ENCODE measurements around the gene DLG4.

The DLG4 gene

DNA sequence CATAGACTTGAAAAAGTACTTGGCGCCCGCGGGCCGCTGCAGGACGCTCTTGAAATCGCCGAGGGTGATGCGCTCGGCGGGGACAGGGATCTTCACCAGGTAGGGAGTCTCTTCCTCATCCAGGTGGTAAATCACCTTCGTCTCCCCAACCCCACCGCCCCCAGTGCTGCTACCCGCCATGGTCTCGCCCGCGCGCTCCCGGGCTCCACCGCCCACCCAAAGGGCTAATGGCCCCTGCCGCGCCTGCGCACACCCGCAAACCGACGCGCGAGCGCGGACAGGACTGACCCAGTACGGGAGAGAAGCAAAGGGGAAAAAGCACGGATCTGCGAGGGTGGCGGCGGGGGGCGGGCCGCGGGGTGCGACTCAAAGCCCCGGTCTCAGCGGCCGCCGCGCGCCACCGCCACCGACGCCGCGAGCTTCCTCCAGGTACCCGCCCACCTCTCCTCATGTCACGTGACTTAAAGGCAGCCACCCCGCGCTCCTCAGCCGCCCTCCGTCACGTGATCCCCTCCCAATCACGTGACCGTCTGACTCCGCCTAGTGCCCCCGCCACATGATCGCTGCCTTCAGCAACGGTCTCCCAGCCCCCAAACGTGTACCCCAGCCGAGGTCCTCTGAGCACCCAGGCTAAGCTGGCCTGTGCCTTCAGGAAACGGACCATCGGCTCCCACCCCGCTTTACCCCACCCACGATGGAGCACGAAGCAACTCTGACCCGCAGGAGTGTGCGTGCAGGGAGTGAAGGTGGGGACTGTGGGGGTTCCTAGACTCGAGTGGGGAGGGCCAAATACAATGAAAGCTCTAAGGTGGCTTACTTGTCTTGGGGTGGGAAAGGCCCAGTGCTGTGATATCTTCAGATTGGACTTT lies 14.7 kb upstream of the DLG4 start, which contains the start of gene DVL2 (continued):
- TF ChIP-seq ZNF140 (tag by site-specific recombination; IDR thresholded peaks at IDR 0.05) (no peak; the same call in none of the 2 replicates), YY2 (tag by site-specific recombination; IDR thresholded peaks at IDR 0.05) (peak; percentile 56; the same call in 1 of the 2 replicates), ZNF791 (tag by site-specific recombination; IDR thresholded peaks at IDR 0.05) (peak; percentile 89), MZF1 (tag by site-specific recombination; IDR thresholded peaks at IDR 0.05; ENCODE audit: borderline replicate concordance) (no peak), ZNF114 (tag by site-specific recombination; IDR thresholded peaks at IDR 0.05) (no peak), ZNF747 (tag by site-specific recombination; IDR thresholded peaks at IDR 0.05) (no peak), KLF16 (tag by site-specific recombination; IDR thresholded peaks at IDR 0.05) (peak; percentile 98), ZNF121 (tag by site-specific recombination; IDR thresholded peaks at IDR 0.05) (0 out of 2 replicates have a peak, but pooled peaks have one; percentile 31), ZNF792 (tag by site-specific recombination; IDR thresholded peaks at IDR 0.05) (peak; percentile 86; the same call in 1 of the 2 replicates), WT1 (tag by site-specific recombination; IDR thresholded peaks at IDR 0.05) (peak; percentile 73), ZNF138 (tag by site-specific recombination; IDR thresholded peaks at IDR 0.05; ENCODE audit: borderline replicate concordance) (peak; percentile 86; the same call in 1 of the 2 replicates), GFI1B (tag by site-specific recombination; IDR thresholded peaks at IDR 0.05) (peak; percentile 42; the same call in 1 of the 2 replicates), MYNN (tag by site-specific recombination; IDR thresholded peaks at IDR 0.05; ENCODE audit: borderline replicate concordance) (peak; percentile 68; the same call in 1 of the 2 replicates), ZFHX2 (tag by site-specific recombination; conservative IDR thresholded peaks at IDR 0.05) (peak; percentile 98)
- TF ChIP-seq, protein P1, sequence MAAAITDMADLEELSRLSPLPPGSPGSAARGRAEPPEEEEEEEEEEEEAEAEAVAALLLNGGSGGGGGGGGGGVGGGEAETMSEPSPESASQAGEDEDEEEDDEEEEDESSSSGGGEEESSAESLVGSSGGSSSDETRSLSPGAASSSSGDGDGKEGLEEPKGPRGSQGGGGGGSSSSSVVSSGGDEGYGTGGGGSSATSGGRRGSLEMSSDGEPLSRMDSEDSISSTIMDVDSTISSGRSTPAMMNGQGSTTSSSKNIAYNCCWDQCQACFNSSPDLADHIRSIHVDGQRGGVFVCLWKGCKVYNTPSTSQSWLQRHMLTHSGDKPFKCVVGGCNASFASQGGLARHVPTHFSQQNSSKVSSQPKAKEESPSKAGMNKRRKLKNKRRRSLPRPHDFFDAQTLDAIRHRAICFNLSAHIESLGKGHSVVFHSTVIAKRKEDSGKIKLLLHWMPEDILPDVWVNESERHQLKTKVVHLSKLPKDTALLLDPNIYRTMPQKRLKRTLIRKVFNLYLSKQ (tag by site-specific recombination; IDR thresholded peaks at IDR 0.05; ENCODE audit: borderline replicate concordance), result peak; percentile 38; the same call in 1 of the 2 replicates
- TF ChIP-seq, protein P2, sequence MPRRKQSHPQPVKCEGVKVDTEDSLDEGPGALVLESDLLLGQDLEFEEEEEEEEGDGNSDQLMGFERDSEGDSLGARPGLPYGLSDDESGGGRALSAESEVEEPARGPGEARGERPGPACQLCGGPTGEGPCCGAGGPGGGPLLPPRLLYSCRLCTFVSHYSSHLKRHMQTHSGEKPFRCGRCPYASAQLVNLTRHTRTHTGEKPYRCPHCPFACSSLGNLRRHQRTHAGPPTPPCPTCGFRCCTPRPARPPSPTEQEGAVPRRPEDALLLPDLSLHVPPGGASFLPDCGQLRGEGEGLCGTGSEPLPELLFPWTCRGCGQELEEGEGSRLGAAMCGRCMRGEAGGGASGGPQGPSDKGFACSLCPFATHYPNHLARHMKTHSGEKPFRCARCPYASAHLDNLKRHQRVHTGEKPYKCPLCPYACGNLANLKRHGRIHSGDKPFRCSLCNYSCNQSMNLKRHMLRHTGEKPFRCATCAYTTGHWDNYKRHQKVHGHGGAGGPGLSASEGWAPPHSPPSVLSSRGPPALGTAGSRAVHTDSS (tag by site-specific recombination; IDR thresholded peaks at IDR 0.05), result no peak
- TF ChIP-seq, protein P3, sequence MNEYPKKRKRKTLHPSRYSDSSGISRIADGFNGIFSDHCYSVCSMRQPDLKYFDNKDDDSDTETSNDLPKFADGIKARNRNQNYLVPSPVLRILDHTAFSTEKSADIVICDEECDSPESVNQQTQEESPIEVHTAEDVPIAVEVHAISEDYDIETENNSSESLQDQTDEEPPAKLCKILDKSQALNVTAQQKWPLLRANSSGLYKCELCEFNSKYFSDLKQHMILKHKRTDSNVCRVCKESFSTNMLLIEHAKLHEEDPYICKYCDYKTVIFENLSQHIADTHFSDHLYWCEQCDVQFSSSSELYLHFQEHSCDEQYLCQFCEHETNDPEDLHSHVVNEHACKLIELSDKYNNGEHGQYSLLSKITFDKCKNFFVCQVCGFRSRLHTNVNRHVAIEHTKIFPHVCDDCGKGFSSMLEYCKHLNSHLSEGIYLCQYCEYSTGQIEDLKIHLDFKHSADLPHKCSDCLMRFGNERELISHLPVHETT (tag by site-specific recombination; IDR thresholded peaks at IDR 0.05), result peak; percentile 67
- TF ChIP-seq, protein P4, sequence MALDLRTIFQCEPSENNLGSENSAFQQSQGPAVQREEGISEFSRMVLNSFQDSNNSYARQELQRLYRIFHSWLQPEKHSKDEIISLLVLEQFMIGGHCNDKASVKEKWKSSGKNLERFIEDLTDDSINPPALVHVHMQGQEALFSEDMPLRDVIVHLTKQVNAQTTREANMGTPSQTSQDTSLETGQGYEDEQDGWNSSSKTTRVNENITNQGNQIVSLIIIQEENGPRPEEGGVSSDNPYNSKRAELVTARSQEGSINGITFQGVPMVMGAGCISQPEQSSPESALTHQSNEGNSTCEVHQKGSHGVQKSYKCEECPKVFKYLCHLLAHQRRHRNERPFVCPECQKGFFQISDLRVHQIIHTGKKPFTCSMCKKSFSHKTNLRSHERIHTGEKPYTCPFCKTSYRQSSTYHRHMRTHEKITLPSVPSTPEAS (tag by site-specific recombination; IDR thresholded peaks at IDR 0.05), result peak; percentile 39; the same call in 1 of the 2 replicates
- TF ChIP-seq, protein P5, sequence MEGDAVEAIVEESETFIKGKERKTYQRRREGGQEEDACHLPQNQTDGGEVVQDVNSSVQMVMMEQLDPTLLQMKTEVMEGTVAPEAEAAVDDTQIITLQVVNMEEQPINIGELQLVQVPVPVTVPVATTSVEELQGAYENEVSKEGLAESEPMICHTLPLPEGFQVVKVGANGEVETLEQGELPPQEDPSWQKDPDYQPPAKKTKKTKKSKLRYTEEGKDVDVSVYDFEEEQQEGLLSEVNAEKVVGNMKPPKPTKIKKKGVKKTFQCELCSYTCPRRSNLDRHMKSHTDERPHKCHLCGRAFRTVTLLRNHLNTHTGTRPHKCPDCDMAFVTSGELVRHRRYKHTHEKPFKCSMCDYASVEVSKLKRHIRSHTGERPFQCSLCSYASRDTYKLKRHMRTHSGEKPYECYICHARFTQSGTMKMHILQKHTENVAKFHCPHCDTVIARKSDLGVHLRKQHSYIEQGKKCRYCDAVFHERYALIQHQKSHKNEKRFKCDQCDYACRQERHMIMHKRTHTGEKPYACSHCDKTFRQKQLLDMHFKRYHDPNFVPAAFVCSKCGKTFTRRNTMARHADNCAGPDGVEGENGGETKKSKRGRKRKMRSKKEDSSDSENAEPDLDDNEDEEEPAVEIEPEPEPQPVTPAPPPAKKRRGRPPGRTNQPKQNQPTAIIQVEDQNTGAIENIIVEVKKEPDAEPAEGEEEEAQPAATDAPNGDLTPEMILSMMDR (tag by site-specific recombination; IDR thresholded peaks at IDR 0.05), result no peak
- TF ChIP-seq, protein P6, sequence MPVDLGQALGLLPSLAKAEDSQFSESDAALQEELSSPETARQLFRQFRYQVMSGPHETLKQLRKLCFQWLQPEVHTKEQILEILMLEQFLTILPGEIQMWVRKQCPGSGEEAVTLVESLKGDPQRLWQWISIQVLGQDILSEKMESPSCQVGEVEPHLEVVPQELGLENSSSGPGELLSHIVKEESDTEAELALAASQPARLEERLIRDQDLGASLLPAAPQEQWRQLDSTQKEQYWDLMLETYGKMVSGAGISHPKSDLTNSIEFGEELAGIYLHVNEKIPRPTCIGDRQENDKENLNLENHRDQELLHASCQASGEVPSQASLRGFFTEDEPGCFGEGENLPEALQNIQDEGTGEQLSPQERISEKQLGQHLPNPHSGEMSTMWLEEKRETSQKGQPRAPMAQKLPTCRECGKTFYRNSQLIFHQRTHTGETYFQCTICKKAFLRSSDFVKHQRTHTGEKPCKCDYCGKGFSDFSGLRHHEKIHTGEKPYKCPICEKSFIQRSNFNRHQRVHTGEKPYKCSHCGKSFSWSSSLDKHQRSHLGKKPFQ (tag by site-specific recombination; IDR thresholded peaks at IDR 0.05), result no peak
- TF ChIP-seq, protein P7, sequence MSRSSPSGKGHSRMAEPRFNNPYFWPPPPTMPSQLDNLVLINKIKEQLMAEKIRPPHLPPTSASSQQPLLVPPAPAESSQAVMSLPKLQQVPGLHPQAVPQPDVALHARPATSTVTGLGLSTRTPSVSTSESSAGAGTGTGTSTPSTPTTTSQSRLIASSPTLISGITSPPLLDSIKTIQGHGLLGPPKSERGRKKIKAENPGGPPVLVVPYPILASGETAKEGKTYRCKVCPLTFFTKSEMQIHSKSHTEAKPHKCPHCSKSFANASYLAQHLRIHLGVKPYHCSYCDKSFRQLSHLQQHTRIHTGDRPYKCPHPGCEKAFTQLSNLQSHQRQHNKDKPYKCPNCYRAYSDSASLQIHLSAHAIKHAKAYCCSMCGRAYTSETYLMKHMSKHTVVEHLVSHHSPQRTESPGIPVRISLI (tag by site-specific recombination; IDR thresholded peaks at IDR 0.05), result no peak
- TF ChIP-seq, protein P8, sequence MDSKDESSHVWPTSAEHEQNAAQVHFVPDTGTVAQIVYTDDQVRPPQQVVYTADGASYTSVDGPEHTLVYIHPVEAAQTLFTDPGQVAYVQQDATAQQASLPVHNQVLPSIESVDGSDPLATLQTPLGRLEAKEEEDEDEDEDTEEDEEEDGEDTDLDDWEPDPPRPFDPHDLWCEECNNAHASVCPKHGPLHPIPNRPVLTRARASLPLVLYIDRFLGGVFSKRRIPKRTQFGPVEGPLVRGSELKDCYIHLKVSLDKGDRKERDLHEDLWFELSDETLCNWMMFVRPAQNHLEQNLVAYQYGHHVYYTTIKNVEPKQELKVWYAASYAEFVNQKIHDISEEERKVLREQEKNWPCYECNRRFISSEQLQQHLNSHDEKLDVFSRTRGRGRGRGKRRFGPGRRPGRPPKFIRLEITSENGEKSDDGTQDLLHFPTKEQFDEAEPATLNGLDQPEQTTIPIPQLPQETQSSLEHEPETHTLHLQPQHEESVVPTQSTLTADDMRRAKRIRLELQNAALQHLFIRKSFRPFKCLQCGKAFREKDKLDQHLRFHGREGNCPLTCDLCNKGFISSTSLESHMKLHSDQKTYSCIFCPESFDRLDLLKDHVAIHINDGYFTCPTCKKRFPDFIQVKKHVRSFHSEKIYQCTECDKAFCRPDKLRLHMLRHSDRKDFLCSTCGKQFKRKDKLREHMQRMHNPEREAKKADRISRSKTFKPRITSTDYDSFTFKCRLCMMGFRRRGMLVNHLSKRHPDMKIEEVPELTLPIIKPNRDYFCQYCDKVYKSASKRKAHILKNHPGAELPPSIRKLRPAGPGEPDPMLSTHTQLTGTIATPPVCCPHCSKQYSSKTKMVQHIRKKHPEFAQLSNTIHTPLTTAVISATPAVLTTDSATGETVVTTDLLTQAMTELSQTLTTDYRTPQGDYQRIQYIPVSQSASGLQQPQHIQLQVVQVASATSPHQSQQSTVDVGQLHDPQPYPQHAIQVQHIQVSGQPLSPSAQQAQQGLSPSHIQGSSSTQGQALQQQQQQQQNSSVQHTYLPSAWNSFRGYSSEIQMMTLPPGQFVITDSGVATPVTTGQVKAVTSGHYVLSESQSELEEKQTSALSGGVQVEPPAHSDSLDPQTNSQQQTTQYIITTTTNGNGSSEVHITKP (tag by site-specific recombination; IDR thresholded peaks at IDR 0.05), result peak; percentile 99

Data from HEK293 (cell line).